K562 (cell line): ENCODE results near the gene KDM2B. TPM values are rescaled to one million over a fixed set of nuclear protein-coding genes. Genes with fewer than 3 reads are reported as not detected.

Experiments used
- E2F5 ChIP-seq: sonication (generic); formaldehyde crosslinking; IDR thresholded peaks from 2 replicates; pipeline ENCODE4 v1.8.0; 2022; ENCODE audit warnings: mild to moderate bottlenecking, missing genetic modification reagents
- ETV6 ChIP-seq, 3 experiments: fragments of 150-350 bp in 1 of 3; sonication (generic) in 1 of 3; formaldehyde crosslinking in 1 of 3; IDR thresholded peaks; 2 replicates each; pipeline versions ENCODE4 v1.6.1 to v1.8.0; 2014 to 2022; ENCODE audit warnings: borderline replicate concordance in 2 of 3, low read depth in 2 of 3, antibody characterized with exemption in 1 of 3, low read length in 1 of 3, mild to moderate bottlenecking in 1 of 3, missing genetic modification reagents in 1 of 3
- FOXK2 ChIP-seq, 2 experiments: fragments of 450-650 bp; IDR thresholded peaks in 1 of 2; conservative IDR thresholded peaks in 1 of 2; 2 replicates each; pipeline ENCODE4 v1.6.1; 2016; ENCODE audit warnings: low read depth in 2 of 2, mild to moderate bottlenecking in 1 of 2
- GABPB1 ChIP-seq: sonication (generic); formaldehyde crosslinking; IDR thresholded peaks from 2 replicates; pipeline ENCODE4 v1.8.0; 2022; ENCODE audit warnings: mild to moderate bottlenecking, missing genetic modification reagents
- MGA ChIP-seq: fragments of 450-650 bp; IDR thresholded peaks from 2 replicates; pipeline ENCODE4 v1.6.1; 2016; ENCODE audit warnings: mild to moderate bottlenecking, moderate library complexity
- SPI1 ChIP-seq: IDR thresholded peaks from 2 replicates; pipeline ENCODE4 v1.6.1; 2011; ENCODE audit warnings: low read depth, low read length, control low read depth, borderline replicate concordance
- ZFP36 ChIP-seq: fragments of 150-350 bp; IDR thresholded peaks from 2 replicates; pipeline ENCODE4 v1.6.1; 2018; ENCODE audit warnings: low read length, low read depth; ENCODE audit not compliant: partially characterized antibody
- ZNF551 ChIP-seq: fragments of 250-450 bp; sonication (Bioruptor Pico); IDR thresholded peaks from 2 replicates; pipeline ENCODE4 v1.5.0; 2021; ENCODE audit warnings: mild to moderate bottlenecking, moderate library complexity
- polyA plus RNA-seq, 8 experiments: library from polyadenylated mRNA; depleted of rRNA in 4 of 8; stranded (reverse) in 5 of 8; unstranded in 3 of 8; fragments of >200 nt; fragmentation: Nextera tagmentation in 2 of 8; fragmentation: Illumina TruSeq in 1 of 8; extraction: Ambion mirVana in 2 of 8; extraction: Trizol in 1 of 8; gene quantifications; 2 replicates each; pipeline versions ENCODE4 v1.2.1 to v1.2.3, GENCODE V29; 2011 to 2014; ENCODE audit warnings: inconsistent platforms in 1 of 8, missing spikeins in 1 of 8
- total RNA-seq, 7 experiments: library from RNA; depleted of rRNA in 6 of 7; stranded (reverse); fragments of >200 nt in 6 of 7; fragmentation: Illumina TruSeq in 2 of 7; extraction: Trizol in 2 of 7; gene quantifications; 2 replicates each; pipeline versions ENCODE4 v1.2.1 to v1.2.3, GENCODE V29; 2011 to 2021; ENCODE audit warnings: low replicate concordance in 1 of 7
- TF ChIP-seq, protein P1 (sequence below), 2 experiments: IDR thresholded peaks; 2 replicates each; pipeline ENCODE4 v1.6.1; 2011; ENCODE audit warnings: borderline replicate concordance in 1 of 2, control low read depth in 1 of 2, low read depth in 1 of 2, low read length in 1 of 2, mild to moderate bottlenecking in 1 of 2, mixed read lengths in 1 of 2, moderate library complexity in 1 of 2; ENCODE audit not compliant: insufficient read depth in 1 of 2, insufficient read length in 1 of 2, poor library complexity in 1 of 2, severe bottlenecking in 1 of 2; ENCODE audit errors: extremely low read depth in 1 of 2

Gene KDM2B
- total and polyA plus RNA-seq, 9 of the 15 experiments (the other 6 are each of a cell fraction or from before 2014, with no cell fraction given): 7.4 to 50.5 (median 22.5) TPM

- no peak for TF ChIP-seq E2F5 (CRISPR knock-in tag)
- 0 out of 4 replicates have a peak, but pooled peaks of 1 of the 2 experiments have one; percentile 2 for TF ChIP-seq FOXK2 (conservative IDR thresholded peaks at IDR 0.05 in 1 of 2, IDR thresholded peaks at IDR 0.05 in 1 of 2; ENCODE audit: low read depth in 2 of 2)
- TF ChIP-seq ZNF551 (CRISPR knock-in tag): no peak
- TF ChIP-seq GABPB1 (CRISPR knock-in tag): 0 out of 2 replicates have a peak, but pooled peaks have one; percentile 24
- TF ChIP-seq ETV6 (IDR thresholded peaks at IDR 0.05; ENCODE audit: borderline replicate concordance in 1 of 2, low read depth in 2 of 2, low read length in 1 of 2): no peak
- TF ChIP-seq ETV6 (CRISPR knock-in tag; IDR thresholded peaks at IDR 0.05; ENCODE audit: borderline replicate concordance): no peak
- TF ChIP-seq, protein P1, sequence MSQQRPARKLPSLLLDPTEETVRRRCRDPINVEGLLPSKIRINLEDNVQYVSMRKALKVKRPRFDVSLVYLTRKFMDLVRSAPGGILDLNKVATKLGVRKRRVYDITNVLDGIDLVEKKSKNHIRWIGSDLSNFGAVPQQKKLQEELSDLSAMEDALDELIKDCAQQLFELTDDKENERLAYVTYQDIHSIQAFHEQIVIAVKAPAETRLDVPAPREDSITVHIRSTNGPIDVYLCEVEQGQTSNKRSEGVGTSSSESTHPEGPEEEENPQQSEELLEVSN (IDR thresholded peaks at IDR 0.05; ENCODE audit: borderline replicate concordance in 1 of 2, extremely low read depth in 1 of 2, insufficient read depth in 1 of 2, insufficient read length in 1 of 2, low read depth in 1 of 2, low read length in 1 of 2, poor library complexity in 1 of 2, severe bottlenecking in 1 of 2): peak in 1 of 2 experiments; percentile 8
- TF ChIP-seq SPI1: 0 out of 2 replicates have a peak, but pooled peaks have one; percentile 9
- no peak; the same call in 1 of the 2 replicates for TF ChIP-seq MGA
- no peak for TF ChIP-seq ZFP36
Observed at GRCh38 chr12:121536054-121536898, 44.5 kb downstream of the KDM2B start (continued).
